Dermis microvascular lymphatic vessel endothelial cell (primary cell): ENCODE results near the gene IL17REL. TPM values are rescaled to one million over a fixed set of nuclear protein-coding genes. Genes with fewer than 3 reads are reported as not detected.
A peak's percentile ranks its signal among the peaks of the same experiment; 100 is the strongest.

ENCODE experiments used
- DNase-seq, 2 donors: peaks; one replicate each; pipeline versions ENCODE4 v3.0.0 to v3.0.0-alpha.2; 2010; ENCODE audit warnings: low read depth in 2 of 2
- total RNA-seq: library from RNA; depleted of rRNA; stranded (reverse); fragments of >200 nt; gene quantifications from 2 replicates; pipeline ENCODE4 v1.2.1, GENCODE V29; 2014

IL17REL gene
- total RNA-seq, 1 donor from 2014 or later = not detected

GRCh38 chr22:50022171-50022819, 9.7 kb upstream of the IL17REL start:
- no peak for DNase-seq

- no peak for DNase-seq
Observed at GRCh38 chr22:50020606-50021005, 8.0 kb upstream of the IL17REL start.

GRCh38 chr22:50019316-50019715, 6.8 kb upstream of the IL17REL start:
- no peak for DNase-seq

DNA sequence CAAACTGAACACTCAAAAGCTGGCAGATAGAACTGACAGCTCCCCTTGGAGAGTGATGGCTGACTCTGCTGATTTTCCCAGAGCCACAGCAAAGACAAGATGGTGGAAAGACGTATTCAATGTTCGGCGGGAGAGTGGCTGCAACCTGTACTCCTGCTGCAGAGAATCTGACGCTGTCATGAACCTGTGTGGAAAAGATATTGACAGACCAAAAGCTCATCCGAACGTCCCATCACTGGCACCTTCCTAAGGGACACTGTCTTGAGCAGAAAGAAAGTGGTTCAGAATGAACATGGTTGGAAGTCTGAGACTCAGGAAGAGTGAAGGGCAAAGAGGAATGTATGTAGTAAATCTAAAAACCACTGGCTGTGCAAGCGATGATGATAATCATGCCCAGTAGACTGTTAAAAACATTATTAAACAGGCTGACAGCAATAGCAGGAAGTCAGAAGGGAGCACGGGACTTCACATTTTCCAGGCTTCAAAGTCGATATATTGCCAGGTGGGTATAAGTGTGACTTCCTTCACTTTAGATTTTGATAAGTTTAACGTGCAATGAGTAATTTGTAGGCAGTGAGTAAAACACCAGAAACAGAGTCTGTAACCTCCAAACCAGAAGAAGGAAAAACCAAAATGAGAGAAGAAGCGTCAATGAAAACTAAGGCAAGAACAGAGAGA, 6.2 kb upstream of the IL17REL start:
- DNase-seq = peak in 1 of 2 donors; percentile 12

- DNase-seq = no peak
Observed at GRCh38 chr22:50017701-50018224, 5.2 kb upstream of the IL17REL start.

DNA sequence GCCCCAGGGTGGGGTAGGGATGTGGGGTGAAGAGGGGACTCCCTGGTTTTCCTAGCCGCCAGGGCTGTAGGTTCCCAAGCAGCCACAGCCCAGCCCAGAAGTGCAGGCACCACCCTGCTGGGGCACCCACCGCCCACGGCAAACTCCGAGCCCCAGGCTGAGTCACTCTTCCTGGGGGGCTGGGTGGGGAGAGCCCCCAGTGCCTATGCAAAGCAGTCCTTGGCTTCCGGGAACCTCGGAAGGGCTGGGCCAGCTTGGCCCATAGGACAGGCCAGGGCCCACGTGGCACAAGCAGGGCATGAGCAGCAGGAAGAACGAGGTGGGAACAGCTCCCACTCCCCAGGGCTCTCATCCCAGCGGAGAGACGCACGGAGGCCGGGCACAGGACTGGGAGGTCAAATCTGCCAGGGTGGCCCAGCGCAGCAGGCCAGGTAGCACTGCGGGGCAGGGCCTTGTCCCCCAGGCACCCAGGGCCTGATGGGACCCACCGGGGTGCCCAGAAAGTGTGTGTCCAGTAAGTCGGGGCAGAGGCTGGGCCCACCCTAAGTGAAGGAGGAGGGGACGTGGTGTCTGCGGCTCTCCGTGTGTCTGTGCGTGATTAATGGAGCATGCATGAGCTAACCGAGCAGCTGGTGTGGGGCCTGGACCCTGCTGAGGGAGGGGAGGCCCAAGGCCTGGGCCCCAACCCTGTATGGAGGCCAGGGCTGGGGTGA, 4.6 kb upstream of the IL17REL start:
- DNase-seq = no peak

GRCh38 chr22:50016308-50016987, 3.9 kb upstream of the IL17REL start:
- DNase-seq = no peak

DNA sequence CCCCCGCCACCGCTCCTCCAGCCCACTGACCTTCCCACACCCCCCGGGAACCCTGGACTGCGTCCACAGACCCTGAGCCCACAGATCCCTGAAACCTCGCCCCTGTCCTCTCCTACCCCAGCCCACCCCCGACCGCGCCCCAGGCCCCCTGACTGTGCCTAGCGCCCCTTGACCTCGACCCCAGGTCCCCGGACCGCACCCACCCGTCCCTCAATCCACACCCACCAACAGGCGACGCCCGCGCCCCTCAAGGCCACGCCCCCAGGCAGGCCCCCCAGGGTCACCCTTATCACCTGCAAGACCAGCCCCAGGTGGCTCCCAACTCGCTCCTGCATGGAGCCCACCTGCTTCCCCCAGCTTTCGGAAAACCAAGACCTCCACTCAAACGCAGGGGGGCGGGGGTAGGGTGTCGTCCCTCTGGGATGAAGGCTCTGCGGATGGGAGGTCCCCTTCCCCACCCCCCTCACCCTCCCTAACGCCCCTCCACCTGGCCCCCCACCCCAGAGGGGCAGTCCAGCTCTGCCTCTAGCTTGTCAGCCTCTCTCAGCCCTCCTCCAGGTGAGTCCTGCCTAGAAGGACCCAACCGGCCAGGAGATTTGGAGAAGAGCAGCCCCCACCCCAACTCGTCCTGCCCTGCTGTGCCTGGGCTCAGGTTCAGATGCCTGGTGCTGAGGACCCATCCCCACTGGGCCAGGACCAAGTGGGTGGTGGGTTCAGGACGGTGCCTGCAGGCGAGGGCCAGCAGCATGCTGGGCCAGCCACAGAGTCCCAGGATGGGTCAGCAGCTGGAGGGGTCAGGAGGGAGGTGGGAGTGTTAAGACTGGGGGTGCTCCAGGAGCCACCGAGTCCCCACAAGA, 3.1 kb upstream of the IL17REL start:
- DNase-seq = no peak

DNA sequence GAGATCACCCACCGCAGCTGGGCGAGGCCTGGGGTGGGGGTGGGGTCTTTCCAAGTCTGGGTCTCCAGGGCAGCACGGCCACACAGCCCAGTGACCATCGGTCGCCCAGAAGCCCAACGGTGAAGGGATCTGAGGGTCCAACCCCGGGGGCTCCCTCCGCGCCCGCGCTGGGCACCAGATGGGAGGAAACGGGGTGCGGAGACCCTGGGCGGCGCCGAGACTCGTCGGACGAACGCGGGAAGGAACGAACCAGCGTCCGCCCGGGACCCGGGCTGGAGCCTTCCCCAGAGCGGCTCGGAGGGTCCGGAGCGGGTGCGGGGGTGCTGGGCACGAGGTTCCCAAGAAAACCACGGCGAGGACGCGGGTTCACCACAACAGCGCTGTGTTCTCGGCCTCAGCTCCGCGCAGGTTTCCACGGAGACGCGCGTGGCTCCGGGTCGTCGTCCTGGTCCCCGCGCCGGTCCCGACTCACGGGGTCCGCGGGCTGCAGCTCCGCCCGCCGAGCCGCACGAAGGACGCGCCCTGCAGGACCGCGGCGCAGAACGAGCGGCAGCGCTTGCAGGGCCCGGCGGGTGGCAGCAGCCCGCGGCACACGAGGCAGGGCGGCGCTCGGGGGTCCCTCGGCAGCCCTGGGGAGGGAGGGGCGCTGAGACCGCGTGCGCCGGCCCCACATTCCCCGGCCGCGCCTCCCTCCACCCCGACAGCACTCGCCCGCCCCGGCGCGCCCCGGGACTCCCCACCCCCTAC, 2.3 kb upstream of the IL17REL start:
- DNase-seq = no peak

- DNase-seq = no peak
Observed at GRCh38 chr22:50014053-50014501, 1.5 kb upstream of the IL17REL start.

DNA sequence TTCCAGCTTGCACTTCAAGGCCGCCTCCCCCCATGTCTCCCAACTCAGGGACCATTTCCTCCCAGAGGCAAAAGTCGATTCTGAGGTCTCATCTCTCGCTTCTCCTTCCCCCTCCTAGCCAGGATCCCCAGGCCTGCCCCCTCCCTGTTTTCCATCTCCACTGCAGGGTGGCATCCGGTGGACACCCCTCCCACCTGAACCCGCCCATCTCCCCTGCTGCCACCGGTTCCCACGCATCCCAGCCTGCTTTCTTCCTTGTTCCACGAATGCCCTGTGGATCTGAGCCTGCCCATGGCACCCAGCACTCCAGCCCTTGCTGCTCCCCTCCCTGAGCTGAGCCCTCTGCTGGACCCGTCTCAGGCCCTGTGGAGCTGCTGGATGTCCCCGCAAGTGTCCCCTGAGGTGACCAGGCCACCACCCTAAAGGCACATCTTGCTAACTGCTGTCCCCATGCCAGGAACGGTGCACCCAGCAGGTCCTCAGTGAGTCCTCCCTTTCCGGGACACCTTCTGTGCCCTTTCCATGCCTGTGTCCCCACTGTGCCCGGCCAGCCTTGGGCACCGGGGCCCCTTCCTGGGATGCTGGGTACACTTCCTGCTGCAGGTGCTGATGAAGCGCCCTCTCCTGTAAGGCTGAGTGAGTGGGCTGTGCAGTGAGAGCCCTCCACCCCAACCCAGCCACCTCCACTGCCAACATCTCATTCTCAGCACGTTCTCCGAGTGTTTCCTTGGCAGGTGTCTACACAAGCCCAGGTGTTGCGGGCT, 936 bp downstream of the IL17REL start:
- DNase-seq = no peak

DNA sequence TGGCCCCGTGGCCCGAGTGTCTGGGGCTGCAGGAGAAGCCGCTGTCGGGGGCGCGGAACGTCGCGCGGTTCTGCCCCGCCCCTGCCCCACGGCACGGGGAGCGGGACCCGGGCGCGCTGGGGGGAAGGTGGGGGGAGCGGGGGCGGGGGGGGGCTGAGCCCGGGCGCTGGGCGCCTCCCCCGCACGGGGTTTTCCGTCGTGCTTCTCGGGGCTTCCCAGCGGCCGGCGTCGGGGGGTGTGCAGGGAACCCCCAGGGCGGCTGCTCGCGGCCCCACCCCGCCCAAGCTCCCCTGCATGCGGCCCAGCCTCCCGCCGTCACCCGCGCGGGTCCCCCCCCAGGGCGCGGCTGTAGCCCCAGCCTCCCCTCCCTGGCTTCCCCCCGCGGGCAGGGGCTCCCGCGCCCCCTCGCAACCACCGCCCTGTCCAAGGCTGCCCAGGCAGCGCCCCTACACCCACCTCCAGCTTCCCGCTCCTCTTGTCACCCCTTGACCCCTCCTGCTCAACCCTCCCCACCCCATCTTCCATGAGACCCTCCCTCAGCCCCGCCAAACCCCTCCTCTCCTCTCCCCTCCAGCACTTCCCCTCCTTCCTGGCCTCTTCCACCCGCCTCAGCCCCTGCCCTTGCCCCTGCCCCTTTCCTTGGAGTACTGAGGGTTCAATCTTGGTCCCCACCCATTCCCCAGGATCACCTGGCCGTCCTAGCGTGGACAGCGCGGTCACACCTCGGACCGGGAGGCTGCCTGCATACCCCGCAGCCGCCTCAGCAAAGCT, 1.7 kb downstream of the IL17REL start:
- DNase-seq = no peak

- no peak for DNase-seq
Observed at GRCh38 chr22:50009765-50010675, 2.5 kb downstream of the IL17REL start.

GRCh38 chr22:50009251-50009650, 3.3 kb downstream of the IL17REL start:
- DNase-seq = no peak

DNA sequence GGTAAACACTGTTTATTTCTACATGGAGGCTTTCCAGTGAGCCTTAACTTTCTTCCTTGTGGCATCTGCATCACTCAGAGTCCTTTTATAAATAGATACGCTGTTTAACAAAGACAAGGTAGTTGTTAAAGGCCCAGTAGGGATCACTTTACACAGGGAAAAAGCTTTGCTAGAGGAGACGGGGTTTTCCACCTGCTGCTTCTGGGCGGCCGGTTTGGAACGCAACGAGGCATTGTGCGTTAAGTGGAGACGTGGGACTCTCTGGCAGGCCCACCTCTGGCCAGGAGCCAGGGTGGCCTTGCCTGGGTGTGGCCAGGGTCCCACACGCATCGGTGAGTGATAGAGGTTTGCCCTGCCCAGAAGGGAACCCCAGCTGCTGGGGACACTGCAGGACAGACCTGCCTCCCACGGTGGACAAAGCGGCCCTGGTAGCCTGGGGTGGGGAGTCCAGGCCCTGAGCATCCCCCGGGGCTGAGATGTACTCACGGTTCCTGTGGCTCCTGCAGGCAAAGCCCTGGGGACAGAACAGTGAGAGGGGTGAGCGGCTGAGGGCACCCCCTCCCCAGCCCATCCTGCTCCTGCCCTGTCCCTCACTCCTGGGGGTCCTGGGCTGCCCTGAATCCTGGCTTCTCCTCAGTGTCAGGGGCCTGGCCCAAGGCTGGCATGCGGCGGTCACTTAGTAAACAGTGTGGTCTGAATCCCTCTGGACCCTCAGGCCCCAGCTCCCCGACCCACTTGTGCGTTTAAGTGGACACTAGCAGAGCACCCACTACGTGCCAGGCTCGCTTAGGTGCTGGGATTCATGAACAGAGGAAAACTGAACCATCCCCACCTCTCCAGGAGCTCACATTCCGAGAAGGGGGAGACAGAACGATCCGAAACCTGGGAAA, 4.2 kb downstream of the IL17REL start:
- no peak for DNase-seq

DNA sequence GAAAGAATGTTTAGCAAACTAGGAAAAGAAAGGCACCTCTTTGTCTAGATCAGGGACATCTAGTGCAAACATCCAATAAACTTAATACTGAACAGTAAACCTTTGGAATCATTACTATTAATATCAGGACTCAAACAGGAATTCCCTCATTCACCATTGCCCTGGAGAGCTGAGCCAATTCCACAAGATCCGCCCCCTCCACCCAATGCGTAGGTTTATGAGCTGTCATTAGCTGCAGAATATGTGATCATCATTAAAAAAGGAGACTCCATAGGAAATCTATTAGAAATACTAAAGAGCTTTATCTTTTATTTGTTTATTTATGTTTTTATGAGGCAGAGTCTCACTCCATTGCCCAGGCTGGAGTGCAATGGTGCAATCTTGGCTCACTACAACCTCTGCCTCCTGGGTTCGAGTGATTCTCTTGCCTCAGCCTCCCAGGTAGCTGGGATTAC, 5.5 kb downstream of the IL17REL start:
- DNase-seq = no peak
